ENCODE results near the gene ZNF341. TPM values are rescaled to one million over a fixed set of nuclear protein-coding genes. Genes with fewer than 3 reads are reported as not detected.

ZNF341 gene
- total and polyA plus RNA-seq, 3 donors from 2014 or later: 5.5 to 8.7 (median 7.0) TPM

DNA sequence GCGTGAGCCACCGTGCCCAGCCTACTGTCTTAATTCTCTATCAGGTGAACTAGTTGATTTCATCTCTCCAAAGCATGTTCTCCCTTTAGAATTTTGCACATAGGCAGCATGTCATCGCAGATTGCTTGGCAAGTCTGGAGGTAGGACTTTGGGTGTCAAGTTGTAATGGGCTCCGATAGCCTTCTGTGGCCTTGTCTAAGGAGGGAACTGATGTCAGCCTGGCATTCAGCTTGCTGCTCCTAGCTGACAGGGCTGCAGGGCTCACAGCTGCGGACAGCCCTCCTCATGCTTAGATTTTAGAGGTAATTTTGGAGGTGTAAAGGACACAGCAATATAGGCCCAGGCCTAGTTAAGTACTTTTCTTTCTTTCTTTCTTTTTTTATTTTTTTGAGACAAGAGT, 90.6 kb downstream of the ZNF341 start:
- no peak for DNase-seq
- Histone ChIP-seq H3K9me3 (no peaks in the 10 kb centered on the region), H3K27me3 (no peaks in the 10 kb centered on the region), H3K36me3 (ENCODE audit: low read depth, missing control alignments) (no peaks in the 10 kb centered on the region), H3K4me3 (no peak overlapping the region), H3K4me1 (peaks cover 15% of the 10 kb centered on the region), H3K27ac (no peak overlapping the region)
- intact Hi-C loops (cut with DNase I; ENCODE audit: low total_unique reads): no loop called here
- WGBS, 2 donors: 81 to 92% methylated on average over 4 to 5 of the region's 5 CpGs
- TF ChIP-seq, protein P1, sequence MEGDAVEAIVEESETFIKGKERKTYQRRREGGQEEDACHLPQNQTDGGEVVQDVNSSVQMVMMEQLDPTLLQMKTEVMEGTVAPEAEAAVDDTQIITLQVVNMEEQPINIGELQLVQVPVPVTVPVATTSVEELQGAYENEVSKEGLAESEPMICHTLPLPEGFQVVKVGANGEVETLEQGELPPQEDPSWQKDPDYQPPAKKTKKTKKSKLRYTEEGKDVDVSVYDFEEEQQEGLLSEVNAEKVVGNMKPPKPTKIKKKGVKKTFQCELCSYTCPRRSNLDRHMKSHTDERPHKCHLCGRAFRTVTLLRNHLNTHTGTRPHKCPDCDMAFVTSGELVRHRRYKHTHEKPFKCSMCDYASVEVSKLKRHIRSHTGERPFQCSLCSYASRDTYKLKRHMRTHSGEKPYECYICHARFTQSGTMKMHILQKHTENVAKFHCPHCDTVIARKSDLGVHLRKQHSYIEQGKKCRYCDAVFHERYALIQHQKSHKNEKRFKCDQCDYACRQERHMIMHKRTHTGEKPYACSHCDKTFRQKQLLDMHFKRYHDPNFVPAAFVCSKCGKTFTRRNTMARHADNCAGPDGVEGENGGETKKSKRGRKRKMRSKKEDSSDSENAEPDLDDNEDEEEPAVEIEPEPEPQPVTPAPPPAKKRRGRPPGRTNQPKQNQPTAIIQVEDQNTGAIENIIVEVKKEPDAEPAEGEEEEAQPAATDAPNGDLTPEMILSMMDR (IDR thresholded peaks at IDR 0.05): no peak
- no peak for TF ChIP-seq POLR2A (IDR thresholded peaks at IDR 0.05)

DNA sequence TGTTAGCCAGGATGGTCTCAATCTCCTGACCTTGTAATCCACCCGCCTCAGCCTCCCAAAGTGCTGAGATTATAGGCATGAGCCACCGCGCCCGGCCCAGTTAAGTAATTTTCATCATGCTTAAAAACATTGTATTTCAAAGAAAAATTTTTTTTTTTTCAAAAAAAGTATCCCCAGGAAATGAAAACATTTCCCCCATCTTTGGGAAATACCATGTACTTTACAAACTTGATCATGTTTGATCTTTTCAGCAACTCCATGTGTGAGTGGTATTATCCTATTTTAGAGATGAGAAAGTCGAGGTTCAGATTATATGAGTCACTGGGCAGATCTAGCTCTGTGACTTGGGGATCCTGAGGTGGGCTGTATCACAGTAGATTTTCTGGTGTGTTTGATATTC, 91.2 kb downstream of the ZNF341 start:
- no peak for TF ChIP-seq POLR2A (IDR thresholded peaks at IDR 0.05)
- TF ChIP-seq, protein P1 (IDR thresholded peaks at IDR 0.05): no peak
- no peaks in the 10 kb centered on the region for H3K27me3 ChIP-seq
- H3K4me1 ChIP-seq: peaks cover 15% of the 10 kb centered on the region
- no peaks in the 10 kb centered on the region for H3K9me3 ChIP-seq
- WGBS, 2 donors: 82 to 85% methylated on average over 5 of the region's 5 CpGs
- H3K27ac ChIP-seq: no peak overlapping the region
- no peak for DNase-seq
- no peak overlapping the region for H3K4me3 ChIP-seq
- intact Hi-C loops (cut with DNase I; ENCODE audit: low total_unique reads): no loop called here
- H3K36me3 ChIP-seq (ENCODE audit: low read depth, missing control alignments): no peaks in the 10 kb centered on the region

DNA sequence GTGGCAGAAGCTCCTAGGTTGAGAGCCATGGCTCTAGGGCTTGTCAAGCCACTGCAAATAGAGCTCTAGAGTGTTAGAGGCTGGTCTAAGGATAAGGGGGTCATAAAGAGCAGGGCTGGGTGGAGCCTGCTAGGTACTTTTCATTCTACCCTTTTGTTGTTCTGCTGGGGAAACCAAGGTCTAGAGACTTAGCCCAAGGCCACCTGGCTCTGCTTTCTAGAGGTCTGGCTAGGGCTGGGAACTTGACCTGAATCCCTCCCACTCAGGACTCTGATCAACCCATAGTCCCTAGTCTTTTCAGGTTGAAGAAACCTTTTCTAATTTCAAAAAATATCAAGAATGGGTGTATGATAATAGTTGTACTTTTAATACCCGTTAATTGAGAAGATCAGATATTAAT, 93.1 kb downstream of the ZNF341 start:
- peak overlapping the region in 1 of 2 donors; percentile 7 for H3K27ac ChIP-seq
- H3K36me3 ChIP-seq (ENCODE audit: low read depth, missing control alignments): no peaks in the 10 kb centered on the region
- TF ChIP-seq, protein P1 (IDR thresholded peaks at IDR 0.05): no peak
- no peak for TF ChIP-seq POLR2A (IDR thresholded peaks at IDR 0.05)
- no peaks in the 10 kb centered on the region for H3K27me3 ChIP-seq
- H3K4me3 ChIP-seq: no peak overlapping the region
- no peak for DNase-seq
- intact Hi-C loops (cut with DNase I; ENCODE audit: low total_unique reads): no loop called here
- H3K4me1 ChIP-seq: peaks cover 31% of the 10 kb centered on the region
- H3K9me3 ChIP-seq: no peaks in the 10 kb centered on the region
- 91 to 96% methylated on average over 1 of the region's 1 CpG for WGBS, 2 donors

DNA sequence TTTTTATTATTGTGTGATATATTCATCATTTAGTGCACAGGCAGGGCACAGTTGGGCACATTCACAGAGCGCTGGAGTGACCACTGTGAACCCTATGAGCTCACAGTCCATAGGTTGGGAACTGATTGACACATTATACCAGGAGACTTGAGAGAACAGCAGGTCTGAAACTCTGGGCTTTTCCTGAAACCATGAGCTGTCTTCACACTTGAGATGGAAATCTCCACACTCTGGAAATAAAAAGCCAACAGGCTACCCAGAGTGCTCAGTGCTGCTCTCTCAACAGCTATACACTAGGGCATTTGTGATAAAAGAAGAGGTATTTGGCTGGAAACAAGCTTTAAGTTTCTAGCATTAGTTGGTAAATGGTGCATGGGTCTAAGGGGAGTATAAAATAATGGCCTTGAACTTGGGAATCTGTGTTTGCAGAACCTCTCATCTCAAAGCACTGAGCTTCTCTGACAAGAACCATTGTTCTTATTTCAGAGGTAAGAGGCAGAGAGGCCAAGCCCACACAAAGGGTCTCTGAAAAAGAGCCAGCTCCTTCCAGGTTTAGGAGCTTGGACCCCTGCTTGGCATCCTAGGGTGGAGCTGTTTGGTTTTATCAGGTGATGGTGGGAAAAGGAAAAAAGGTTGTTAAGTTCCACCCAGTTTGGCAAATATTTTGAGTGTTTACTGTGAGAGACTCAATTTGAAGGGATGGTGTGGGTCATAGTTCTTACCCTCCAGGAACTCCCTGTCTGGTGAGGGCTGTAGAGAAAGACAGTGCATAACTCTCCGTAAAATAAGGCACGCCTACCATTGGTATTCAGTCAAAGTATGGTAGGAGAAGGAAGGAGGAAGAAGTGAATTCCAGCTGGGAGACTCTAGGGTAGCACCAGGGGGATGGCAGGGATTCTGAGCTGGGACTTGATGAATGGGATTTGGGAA, 93.8 kb downstream of the ZNF341 start:
- peaks cover 39% of the 10 kb centered on the region for H3K4me1 ChIP-seq
- no peak for DNase-seq
- H3K27ac ChIP-seq: peak overlapping the region in 1 of 2 donors; percentile 7
- no peaks in the 10 kb centered on the region for H3K36me3 ChIP-seq (ENCODE audit: low read depth, missing control alignments)
- no peaks in the 10 kb centered on the region for H3K9me3 ChIP-seq
- no peak overlapping the region for H3K4me3 ChIP-seq
- WGBS, 2 donors: 87 to 93% methylated on average over 3 of the region's 3 CpGs
- H3K27me3 ChIP-seq: no peaks in the 10 kb centered on the region
- intact Hi-C loops (cut with DNase I; ENCODE audit: low total_unique reads): no loop called here
- TF ChIP-seq, protein P1 (IDR thresholded peaks at IDR 0.05): no peak
- no peak for TF ChIP-seq POLR2A (IDR thresholded peaks at IDR 0.05)
